GM21526 (cell line): Measurements from ENCODE around the gene DNAH10.

Experiments
- ATAC-seq: cut with Tn5 transposase; IDR thresholded peaks from one replicate; pipeline ENCODE4 v1.9.1; 2021; ENCODE audit warnings: moderate library complexity; ENCODE audit not compliant: unreplicated experiment, low FRiP score

DNAH10 gene

DNA sequence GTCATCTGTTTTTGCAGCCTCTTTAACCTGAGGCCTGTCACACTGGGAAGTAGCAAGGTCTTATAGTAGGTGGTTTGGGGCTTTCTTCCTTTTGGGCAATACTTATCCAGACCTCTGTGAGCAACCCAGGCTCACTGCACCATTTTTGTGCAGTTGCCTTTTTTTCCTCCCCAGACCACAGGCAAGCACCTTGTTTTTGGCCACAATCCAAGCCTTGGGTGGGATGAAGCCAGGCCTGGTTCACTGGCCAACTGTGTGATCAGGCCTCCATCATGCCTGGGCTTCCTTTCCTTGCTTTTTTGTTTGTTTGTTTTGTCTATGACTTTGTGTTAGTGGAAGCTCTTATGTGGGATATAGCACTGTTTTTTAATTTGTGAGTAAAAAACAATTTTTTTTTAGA, 71.7 kb downstream of the DNAH10 start:
- no peak for ATAC-seq

GRCh38 chr12:123834845-123835244, 72.7 kb downstream of the DNAH10 start:
- ATAC-seq: no peak

DNA sequence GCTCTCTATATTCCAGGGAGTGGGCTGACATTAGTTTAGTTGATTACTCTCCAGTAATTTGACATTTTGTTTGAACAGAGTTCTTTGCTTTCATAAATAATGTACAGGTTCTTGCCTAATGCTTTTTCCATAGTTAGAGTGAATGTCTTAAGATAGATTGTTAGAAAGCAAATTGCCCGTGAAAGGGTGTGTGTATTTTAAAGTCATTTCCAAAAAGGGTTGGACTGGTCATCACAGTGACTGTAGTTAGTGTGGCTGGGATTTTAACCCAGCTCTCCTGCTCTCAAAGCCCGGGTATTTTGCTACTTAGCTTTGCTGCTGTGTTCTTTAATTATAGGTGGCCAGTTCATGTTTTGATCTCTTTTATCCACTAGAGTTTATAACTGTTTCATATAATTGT, 74.2 kb downstream of the DNAH10 start:
- no peak for ATAC-seq

DNA sequence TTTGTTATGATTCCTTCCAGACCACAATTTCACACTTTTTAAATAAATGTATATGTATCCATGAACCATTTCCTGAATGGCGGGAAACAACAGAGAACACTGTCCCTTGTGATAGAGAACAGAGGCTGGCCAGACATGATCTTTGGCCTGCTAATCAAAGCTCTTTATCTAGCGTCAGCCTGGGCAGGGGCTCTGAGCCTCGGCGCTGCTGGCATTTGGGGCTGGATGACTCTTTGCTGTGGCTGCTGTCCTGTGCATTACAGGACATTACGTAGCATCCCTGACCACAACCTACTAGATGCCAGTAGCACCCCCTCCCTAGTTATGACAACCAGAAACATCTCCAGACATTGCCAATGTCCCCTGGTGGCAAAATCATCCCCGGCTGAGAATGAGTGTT, 77.7 kb downstream of the DNAH10 start:
- no peak for ATAC-seq

DNA sequence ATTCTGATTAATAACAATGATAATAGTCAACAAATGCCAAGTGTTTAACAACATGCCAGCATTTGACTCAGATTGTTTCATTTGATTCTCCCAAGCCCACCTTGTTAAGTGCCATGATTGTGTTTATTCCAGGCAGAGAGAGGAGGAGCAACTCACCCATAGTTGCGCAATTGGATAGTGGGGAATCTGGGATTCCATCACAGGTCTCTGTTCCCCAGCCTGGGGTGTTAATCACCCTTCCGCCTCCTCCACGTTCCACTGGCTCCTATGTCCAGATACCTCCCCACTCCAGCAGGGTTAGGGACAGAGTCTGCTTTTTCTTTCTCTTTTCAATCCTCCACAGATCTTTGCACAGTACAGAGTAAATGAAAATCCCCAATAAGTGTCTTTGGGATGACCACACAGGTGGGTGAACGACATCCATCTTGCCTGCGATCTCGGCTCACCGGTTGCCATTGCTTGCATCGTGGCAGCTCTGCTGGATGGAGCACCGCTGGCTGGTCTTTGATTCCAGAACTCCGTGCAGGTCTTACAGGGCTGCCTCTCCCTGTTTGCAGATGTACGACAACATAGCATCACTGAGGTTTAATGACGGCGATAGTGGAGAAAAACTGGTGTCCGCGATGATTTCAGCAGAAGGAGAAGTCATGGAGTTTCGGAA, 78.8 kb downstream of the DNAH10 start:
- no peak for ATAC-seq

DNA sequence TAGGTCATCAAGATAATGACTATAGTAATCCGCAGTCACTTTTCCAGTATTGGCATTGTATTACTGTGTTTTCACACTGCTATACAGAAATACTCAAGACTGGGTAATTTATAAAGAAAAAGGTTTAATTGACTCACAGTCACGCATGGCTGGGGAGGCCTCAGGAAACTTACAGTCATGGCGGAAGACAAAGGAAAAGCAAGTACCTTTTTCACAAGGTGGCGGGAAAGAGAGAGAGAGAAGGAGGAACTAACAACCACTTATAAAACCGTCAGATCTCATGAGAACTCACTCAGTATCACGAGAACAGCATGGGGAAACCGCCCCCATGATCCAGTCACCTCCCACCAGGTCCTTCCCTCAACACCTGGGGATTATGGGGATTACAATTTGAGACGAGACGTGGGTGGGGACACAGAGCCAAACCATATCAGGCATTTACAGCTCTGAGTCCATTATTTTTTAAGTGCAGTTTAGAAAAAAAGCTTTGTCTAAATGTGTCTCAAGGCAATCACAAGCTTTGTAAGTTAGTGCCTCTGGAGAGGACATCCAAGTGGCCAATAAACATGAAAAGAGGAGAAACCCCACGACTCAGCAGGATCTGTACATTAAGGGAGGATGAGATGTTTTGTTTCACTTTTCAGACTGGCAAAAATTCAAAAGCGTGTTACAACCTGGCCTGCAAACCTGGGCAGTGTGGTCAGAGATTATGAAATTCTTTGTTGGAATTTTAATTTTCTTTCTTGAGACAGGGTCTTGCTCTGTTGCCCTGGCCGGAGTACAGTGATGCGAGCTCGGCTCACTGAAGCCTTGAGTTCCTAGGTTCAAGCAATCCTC, 82.0 kb downstream of the DNAH10 start:
- no peak for ATAC-seq

DNA sequence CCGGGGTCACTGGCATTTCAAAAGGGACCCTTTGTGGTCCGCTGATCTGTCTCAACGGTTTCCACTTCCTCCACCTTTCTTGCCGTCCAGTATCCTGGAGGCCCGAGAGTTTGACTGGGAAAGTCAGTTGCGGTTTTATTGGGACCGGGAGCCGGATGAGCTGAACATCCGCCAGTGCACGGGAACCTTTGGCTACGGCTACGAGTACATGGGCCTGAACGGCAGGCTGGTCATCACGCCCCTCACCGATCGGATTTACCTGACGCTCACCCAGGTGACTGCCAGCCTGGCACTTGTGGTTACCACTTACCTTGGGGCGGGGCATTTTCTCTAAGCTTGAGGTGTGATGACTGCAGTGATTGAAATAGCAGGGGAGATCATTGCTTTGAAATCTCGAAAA, 83.8 kb downstream of the DNAH10 start:
- no peak for ATAC-seq

GRCh38 chr12:123846340-123846739, 84.2 kb downstream of the DNAH10 start:
- no peak for ATAC-seq

DNA sequence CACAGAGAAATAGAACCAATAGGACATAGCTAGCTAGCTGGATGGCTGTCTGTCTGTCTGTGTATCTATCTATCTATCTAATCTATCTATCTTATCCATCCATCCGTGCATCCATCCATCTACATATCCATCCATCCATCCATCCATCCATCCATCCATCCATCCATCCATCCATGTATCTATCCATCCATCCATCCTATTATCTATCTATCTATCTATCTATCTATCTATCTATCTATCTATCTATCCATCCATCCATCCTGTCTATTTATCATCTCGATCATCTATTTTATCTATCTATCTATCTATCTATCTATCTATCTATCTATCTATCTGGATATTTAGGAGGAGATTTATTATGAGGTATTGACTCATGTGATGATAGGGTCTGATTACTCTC, 84.9 kb downstream of the DNAH10 start:
- ATAC-seq: no peak

DNA sequence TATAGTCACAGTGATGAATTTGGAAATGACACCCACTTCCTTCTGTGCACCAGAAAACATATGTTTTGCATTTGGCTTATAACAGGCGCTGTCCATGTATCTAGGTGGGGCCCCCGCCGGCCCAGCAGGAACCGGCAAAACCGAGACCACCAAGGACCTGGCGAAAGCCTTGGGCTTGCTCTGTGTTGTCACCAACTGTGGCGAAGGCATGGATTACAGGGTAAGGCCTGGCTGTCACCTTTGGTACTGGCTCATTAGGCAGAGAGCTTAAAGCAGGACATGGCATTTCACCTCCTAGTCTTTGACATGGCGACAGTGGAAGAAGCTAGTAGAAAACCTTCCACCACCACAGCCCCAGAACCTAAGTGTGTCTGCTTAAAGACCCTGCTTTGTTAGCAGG, 85.8 kb downstream of the DNAH10 start:
- ATAC-seq: no peak

DNA sequence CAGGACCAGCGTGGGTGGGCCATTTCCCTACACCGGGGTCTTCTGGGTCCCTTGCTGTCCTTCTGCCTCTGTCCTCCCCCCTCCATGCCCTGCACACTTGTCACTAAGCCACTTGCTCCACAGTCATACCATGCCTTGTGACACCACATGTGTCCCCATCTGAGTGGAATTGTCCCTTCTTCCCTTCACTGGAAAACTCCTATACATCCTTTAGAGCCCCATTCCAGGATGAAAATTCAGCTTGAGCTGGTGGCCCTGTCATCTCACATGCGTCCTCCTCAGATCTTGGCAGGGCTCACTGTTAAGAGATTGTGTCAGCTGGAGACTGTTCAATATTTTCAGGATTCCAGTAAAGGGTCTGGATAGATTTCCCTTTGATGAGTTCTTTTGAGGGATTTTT, 87.4 kb downstream of the DNAH10 start:
- ATAC-seq: no peak

GRCh38 chr12:123850246-123851134, 88.4 kb downstream of the DNAH10 start:
- ATAC-seq: no peak

GRCh38 chr12:123853396-123854070, 91.4 kb downstream of the DNAH10 start:
- no peak for ATAC-seq

- no peak for ATAC-seq
Measured at GRCh38 chr12:123854232-123854631, 92.1 kb downstream of the DNAH10 start.

- ATAC-seq: no peak
Measured at GRCh38 chr12:123854918-123855317, 92.8 kb downstream of the DNAH10 start.

DNA sequence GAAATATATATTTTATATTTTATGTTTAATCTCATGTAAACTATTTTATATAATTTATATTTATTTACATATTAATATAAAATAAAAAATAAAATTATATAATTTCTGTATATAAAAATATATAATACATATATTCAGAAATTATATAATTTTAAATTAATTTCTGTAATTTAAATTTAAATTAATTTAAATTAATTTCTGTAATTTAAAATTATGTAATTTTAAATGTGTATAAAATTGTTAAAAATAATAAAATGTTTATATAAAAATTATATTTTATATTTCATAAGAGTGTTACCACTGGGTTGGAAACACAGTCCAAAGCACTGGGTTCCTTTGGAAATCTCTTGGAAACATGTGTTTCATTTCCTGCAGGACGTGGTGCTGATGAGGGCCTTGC, 94.6 kb downstream of the DNAH10 start:
- no peak for ATAC-seq

DNA sequence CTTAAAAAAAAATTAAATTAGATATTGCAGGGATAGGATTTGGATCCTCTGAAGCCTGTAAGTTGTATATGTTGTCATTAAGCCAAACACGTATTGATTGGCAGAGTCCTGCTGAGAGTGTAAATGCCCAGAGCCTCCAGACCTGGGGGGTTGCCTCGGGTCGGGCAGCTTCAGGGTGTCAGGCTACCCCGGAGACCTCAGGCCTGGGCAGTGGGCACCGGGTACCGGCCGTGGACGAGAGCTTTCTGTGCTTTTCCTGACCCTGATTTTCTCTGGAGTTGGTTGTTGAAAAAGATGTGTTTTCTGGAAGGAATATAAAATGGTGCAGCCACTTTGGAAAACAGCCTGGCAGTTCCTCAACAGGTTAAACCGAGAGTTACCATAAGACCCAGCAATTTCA, 96.1 kb downstream of the DNAH10 start:
- ATAC-seq: no peak

- ATAC-seq: no peak
Measured at GRCh38 chr12:123859035-123859434, 96.9 kb downstream of the DNAH10 start.

DNA sequence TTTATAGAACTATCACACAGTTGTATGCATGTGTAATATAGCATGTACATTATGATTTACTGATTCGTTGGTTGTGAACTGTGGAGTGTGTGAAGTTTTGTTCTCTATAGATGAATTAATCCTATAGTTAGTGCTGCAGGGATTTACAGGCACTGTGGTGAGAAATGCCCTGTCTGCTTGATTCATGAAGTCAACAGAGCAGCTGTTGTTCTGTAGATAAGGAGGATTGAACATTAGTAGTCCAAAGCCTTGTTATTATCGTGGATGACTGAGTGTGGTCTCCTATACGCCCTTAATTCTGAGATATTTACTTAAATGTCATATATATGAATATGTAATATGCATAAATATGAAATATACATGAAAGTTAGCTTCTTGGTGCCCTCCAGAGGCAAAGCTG, 98.3 kb downstream of the DNAH10 start:
- ATAC-seq: no peak

DNA sequence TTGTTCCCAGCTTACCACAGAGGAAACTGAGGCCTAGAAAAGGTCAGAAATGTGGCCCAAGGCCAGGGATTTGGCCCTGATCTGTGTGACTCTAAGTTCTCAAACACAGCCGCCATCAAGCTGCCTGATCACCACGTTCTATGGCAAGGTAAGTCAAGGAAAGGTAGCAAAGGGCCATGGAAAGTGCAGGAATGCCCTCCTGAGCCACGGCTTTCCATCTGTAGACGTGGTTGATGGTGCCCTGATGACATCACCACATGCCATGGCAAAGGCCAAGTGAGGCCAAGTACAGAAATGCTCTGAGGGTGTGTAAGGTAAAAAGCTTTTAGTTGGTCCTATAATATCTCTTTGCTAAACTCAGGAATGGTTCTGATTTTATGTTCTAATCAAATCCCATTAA, 99.3 kb downstream of the DNAH10 start:
- no peak for ATAC-seq

- no peak for ATAC-seq
Measured at GRCh38 chr12:123867141-123867540, 105.0 kb downstream of the DNAH10 start.
